Peyer's patch (tissue), 4 donors: ENCODE data around the gene STUB1. TPM values are rescaled to one million over a fixed set of nuclear protein-coding genes. Genes with fewer than 3 reads are reported as not detected.

Experiments used
- DNase-seq, 3 donors: peaks; one replicate each; pipeline ENCODE4 v3.0.0-alpha.2; 2017 to 2019
- H3K27ac ChIP-seq, 4 donors: fragments of 200-600 bp; sonication (generic); one replicate each; pipeline ENCODE4 v1.5.1; 2016 to 2019
- H3K27me3 ChIP-seq, 2 donors: fragments of 200-600 bp; sonication (generic); one replicate each; pipeline ENCODE4 v1.5.1; 2019
- H3K36me3 ChIP-seq, 3 donors: fragments of 200-600 bp; sonication (generic); one replicate each; pipeline ENCODE4 v1.5.1; 2016 to 2019
- H3K4me1 ChIP-seq, 4 donors: fragments of 200-600 bp; sonication (generic); one replicate each; pipeline ENCODE4 v1.5.1; 2016 to 2019
- H3K4me3 ChIP-seq, 4 donors: fragments of 200-600 bp; sonication (generic); 1 replicate in 3 of 4; 2 replicates in 1 of 4; pipeline ENCODE4 v1.5.1; 2016 to 2019; ENCODE audit warnings: mild to moderate bottlenecking in 1 of 4
- H3K9me3 ChIP-seq, 4 donors: fragments of 200-600 bp; sonication (generic); one replicate each; pipeline ENCODE4 v1.5.1; 2016 to 2019; ENCODE audit warnings: mild to moderate bottlenecking in 1 of 4
- POLR2A ChIP-seq, 2 donors: fragments of 450-650 bp; IDR thresholded peaks; one replicate each; pipeline ENCODE4 v1.5.1; 2017; ENCODE audit warnings: antibody characterized with exemption in 2 of 2, mild to moderate bottlenecking in 2 of 2, moderate library complexity in 2 of 2
- total RNA-seq, 4 donors: library from RNA; depleted of rRNA; stranded (reverse); fragments of >200 nt; gene quantifications; one replicate each; pipeline ENCODE4 v1.1.0, GENCODE V29; 2016
- TF ChIP-seq, protein P1 (sequence below), 6 experiments: fragments of 450-650 bp in 4 of 6; fragments of 200-600 bp in 2 of 6; sonication (generic) in 1 of 6; IDR thresholded peaks; one replicate each; pipeline ENCODE4 v1.5.1; 2017 to 2019; ENCODE audit warnings: antibody characterized with exemption in 6 of 6, mild to moderate bottlenecking in 3 of 6, moderate library complexity in 1 of 6

The STUB1 gene
- total RNA-seq, 4 donors from 2014 or later: 96.0 to 291 (median 107) TPM

DNA sequence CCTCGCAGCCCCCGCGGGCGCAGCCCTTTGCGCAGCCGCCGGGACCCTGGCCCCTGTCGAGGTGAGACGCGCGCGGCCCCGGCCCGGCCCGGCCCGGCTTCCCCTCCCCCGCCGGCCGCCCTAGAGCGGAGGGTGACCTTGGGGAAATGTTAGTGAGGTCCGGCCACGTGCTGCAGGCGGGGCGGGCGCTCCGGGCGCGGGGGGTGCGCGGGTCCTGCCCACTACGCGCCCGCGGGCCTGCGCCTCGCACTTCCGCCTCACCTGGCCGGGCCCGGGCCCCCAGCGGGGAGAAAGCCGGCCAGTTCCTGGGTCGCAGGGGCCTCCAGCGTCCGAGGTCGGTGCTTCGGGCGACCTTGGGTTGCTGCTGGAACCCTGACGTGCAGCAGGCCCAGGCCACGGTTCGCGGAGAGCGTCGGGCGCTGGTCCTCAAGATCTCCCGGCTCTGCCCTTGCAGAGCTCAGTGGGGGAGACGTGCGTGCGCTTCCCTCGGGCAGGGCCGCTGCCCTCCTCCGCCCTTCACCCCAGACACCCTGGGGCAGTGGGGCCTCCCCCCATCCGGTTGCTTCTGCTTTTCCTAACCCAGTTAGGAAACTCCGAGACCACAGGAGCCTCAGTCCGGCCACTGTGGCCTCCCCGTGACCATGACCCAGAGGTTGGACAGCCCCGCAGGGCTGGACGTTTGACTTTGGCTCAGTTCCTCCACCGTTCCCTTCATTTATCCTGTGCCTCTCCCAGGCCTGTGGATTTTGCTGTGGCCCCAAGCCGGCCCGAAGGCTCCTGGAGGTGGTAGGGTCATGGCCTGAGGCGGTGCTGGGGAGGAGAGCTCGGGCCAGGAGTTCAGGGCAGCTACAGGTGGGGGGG is 37.8 kb upstream of the STUB1 start:
- Histone ChIP-seq H3K4me3 (peak overlapping the region; percentile 70 to 98 (median 82)), H3K27ac (peak overlapping the region; percentile 90 to 99 (median 92)), H3K4me1 (peaks cover 0 to 41% (median 9%) of the 10 kb centered on the region in 4 donors), H3K9me3 (no peaks in the 10 kb centered on the region), H3K27me3 (no peaks in the 10 kb centered on the region), H3K36me3 (no peaks in the 10 kb centered on the region)
- TF ChIP-seq, protein P1, sequence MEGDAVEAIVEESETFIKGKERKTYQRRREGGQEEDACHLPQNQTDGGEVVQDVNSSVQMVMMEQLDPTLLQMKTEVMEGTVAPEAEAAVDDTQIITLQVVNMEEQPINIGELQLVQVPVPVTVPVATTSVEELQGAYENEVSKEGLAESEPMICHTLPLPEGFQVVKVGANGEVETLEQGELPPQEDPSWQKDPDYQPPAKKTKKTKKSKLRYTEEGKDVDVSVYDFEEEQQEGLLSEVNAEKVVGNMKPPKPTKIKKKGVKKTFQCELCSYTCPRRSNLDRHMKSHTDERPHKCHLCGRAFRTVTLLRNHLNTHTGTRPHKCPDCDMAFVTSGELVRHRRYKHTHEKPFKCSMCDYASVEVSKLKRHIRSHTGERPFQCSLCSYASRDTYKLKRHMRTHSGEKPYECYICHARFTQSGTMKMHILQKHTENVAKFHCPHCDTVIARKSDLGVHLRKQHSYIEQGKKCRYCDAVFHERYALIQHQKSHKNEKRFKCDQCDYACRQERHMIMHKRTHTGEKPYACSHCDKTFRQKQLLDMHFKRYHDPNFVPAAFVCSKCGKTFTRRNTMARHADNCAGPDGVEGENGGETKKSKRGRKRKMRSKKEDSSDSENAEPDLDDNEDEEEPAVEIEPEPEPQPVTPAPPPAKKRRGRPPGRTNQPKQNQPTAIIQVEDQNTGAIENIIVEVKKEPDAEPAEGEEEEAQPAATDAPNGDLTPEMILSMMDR (IDR thresholded peaks at IDR 0.05): peak in 1 of 6 experiments; percentile 2
- peak; percentile 48 to 68 for TF ChIP-seq POLR2A (IDR thresholded peaks at IDR 0.05)
- DNase-seq: peak; percentile 68 to 87 (median 87)

DNA sequence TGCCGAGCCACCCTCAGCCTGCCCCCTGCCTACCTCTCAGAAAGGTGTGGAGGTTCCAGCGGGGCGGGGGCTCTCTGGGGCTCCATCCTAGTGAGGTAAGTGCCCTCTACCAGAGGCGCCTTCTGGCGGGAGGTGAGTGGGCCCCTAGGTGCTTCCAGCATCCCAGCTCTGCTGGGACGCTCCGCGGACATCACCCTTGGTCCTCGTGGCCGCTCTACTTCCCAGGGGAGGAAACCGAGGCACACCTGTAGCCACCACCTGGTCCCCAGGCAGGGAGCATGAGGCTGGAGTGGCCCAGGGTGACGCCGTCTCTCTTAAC is 37.2 kb upstream of the STUB1 start:
- DNase-seq: no peak
- Histone ChIP-seq H3K9me3 (no peaks in the 10 kb centered on the region), H3K36me3 (no peaks in the 10 kb centered on the region), H3K27me3 (no peaks in the 10 kb centered on the region), H3K27ac (peak overlapping the region; percentile 90 to 99 (median 92)), H3K4me1 (peaks cover 0 to 42% (median 12%) of the 10 kb centered on the region in 4 donors), H3K4me3 (peak overlapping the region; percentile 70 to 98 (median 82))
- no peak for TF ChIP-seq POLR2A (IDR thresholded peaks at IDR 0.05)
- TF ChIP-seq, protein P1 (IDR thresholded peaks at IDR 0.05): no peak

DNA sequence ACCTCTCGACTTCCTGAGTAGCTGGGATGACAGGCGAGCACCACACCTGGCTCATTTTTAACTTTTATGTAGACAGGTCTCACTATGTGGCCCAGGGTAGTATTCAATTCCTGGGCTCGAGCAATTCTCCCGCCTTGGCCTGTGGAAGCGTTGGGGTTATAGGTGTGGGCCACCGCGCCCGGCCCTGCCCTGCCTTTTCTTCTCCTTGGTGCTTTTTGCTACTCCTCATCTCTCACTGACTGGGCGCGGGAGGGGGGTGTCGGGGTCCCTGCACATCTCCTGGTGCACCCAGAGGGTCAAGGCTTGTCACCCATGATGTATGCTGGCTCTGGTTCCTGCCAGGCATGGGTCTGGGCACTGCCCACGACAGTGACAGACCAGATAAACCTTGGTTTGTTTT is 35.7 kb upstream of the STUB1 start:
- Histone ChIP-seq H3K9me3 (no peaks in the 10 kb centered on the region), H3K4me1 (peaks cover 0 to 48% (median 18%) of the 10 kb centered on the region in 4 donors), H3K27me3 (no peaks in the 10 kb centered on the region), H3K4me3 (no peak overlapping the region), H3K27ac (peak overlapping the region in 3 of 4 donors; percentile 90 to 98 (median 95)), H3K36me3 (no peaks in the 10 kb centered on the region)
- DNase-seq: no peak
- TF ChIP-seq, protein P1 (IDR thresholded peaks at IDR 0.05): no peak

DNA sequence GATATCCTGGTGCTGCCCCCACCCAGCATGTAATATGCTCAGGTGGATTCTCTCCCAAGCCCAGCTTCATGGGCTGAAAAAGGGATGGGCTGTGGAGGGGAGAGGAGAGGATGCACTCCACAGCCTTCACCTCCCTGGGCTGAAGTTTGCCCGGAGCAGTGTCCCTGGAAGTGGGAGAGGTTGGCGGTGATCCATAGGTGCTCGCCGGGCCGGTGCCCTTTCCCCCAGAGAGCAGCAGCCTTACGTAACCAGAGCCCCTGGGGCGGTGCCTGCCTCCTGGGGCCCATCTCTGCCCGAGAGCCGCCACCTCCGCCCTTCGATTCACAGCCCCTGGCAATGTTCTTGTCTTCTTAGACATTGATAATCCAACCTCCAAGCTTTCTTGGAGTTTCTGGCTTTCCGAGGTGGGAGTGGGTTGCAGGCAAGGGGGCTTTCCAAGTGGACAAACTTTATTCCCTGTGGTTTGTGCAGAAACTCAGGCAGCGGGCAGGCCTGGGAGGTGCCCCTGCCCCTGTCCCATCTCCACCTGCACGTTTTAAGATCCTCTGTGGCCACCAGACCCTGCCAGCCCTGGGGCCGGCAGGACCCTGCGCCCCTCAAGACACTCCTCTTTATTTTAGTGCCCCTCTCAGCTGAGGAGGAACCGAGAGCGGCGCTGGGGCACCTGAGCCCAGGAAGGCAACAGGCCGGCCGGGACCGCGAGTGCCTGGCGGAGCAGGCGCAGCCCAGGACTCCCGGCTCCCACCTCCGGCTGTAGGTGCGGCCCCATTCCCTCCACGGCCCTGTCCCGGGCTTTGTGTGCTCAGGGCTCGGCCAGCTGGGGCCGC is 34.1 kb upstream of the STUB1 start:
- peak overlapping the region in 3 of 4 donors; percentile 90 to 98 (median 95) for H3K27ac ChIP-seq
- H3K36me3 ChIP-seq: no peaks in the 10 kb centered on the region
- no peaks in the 10 kb centered on the region for H3K27me3 ChIP-seq
- H3K4me1 ChIP-seq: peaks cover 0 to 62% (median 21%) of the 10 kb centered on the region in 4 donors
- DNase-seq: peak in 2 of 3 donors; percentile 89 to 90
- no peaks in the 10 kb centered on the region for H3K9me3 ChIP-seq
- TF ChIP-seq POLR2A (IDR thresholded peaks at IDR 0.05): peak; percentile 56 to 83
- TF ChIP-seq, protein P1 (IDR thresholded peaks at IDR 0.05): no peak
- H3K4me3 ChIP-seq: peak overlapping the region in 2 of 4 donors; percentile 65 to 80

DNA sequence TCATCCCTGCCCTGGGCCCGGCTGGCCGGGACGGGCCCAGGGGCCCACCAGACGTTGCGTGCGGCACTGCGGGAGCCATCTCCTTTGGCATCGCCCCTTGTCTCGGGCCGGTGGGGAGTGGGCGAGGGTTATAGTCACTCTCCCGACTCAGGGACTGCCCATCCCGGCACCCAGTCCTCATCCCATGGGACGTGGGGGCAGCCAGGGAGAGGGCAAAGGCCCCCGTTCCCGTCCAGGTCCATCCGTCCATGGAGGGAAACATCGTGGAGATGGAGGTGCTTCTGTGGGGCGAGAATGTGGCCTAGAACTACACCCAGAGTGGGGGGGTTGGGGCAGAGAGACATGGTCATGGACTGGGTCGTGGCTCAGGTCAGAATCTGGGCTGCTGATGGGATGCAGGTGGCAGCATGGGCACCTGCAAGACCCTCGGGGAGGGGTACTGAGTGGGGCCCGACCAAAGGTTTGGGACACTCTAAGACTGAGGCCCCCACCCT is 33.5 kb upstream of the STUB1 start:
- H3K4me3 ChIP-seq: peak overlapping the region in 2 of 4 donors; percentile 65 to 80
- no peaks in the 10 kb centered on the region for H3K36me3 ChIP-seq
- H3K27me3 ChIP-seq: no peaks in the 10 kb centered on the region
- no peak for DNase-seq
- no peak for TF ChIP-seq POLR2A (IDR thresholded peaks at IDR 0.05)
- TF ChIP-seq, protein P1 (IDR thresholded peaks at IDR 0.05): no peak
- H3K9me3 ChIP-seq: no peaks in the 10 kb centered on the region
- H3K4me1 ChIP-seq: peaks cover 0 to 64% (median 20%) of the 10 kb centered on the region in 4 donors
- H3K27ac ChIP-seq: peak overlapping the region in 3 of 4 donors; percentile 90 to 98 (median 95)
